A673 (cell line): ENCODE data around the gene NPB.

ENCODE experiments used
- CTCF ChIP-seq: fragments of 300-800, 200-600 bp; sonication (generic); conservative IDR thresholded peaks from 2 replicates; pipeline ENCODE4 v1.5.1; 2017; ENCODE audit warnings: low read depth, mild to moderate bottlenecking, antibody characterized with exemption, low read length, moderate library complexity, mixed read lengths
- EZH2 ChIP-seq: fragments of 200-600 bp; sonication (generic); IDR thresholded peaks from 2 replicates; pipeline ENCODE4 v1.6.1; 2017; ENCODE audit warnings: borderline replicate concordance, low read depth, mild to moderate bottlenecking, mixed read lengths, antibody characterized with exemption, low read length; ENCODE audit not compliant: poor library complexity, severe bottlenecking

- TF ChIP-seq CTCF = no peak
- TF ChIP-seq EZH2 = no peak
These were observed 3.4 kb downstream of the NPB start for GRCh38 chr17:81905424-81905875.
